Endometrial microvascular endothelial cells (primary cell): Measurements from ENCODE around the gene RMI1. TPM values are rescaled to one million over a fixed set of nuclear protein-coding genes. Genes with fewer than 3 reads are reported as not detected.

ENCODE experiments used
- in situ Hi-C: cut with HindIII; loops from 2 replicates; pipeline ENCODE4 v1.10.0; 2017; ENCODE audit warnings: low sequenced_read_pairs, low pct_unique_long_range_greater_than_20kb; ENCODE audit errors: inconsistent ontology term
- total RNA-seq: library from RNA; depleted of rRNA; stranded (reverse); fragments of >200 nt; gene quantifications from one replicate; pipeline ENCODE4 v1.2.3, GENCODE V29; 2015; ENCODE audit errors: inconsistent ontology term

Gene RMI1
- total RNA-seq, result 11.5 TPM

GRCh38 chr9:83980395-83981125 lies at the start of gene RMI1:
RMI1 (plus strand) TSS chr9:83980805; CDS start chr9:84000987, 20,182 bp downstream.
- in situ Hi-C loops, result loop anchor here (25.0 kb wide), 1 partner anchor 182 kb away; no protein-coding TSS in a partner anchor

GRCh38 chr9:83930881-83931280 lies 49.7 kb upstream of the RMI1 start:
- in situ Hi-C loops, result loop anchor here (25.0 kb wide), 1 partner anchor 331 kb away; no protein-coding TSS in a partner anchor

GRCh38 chr9:83932011-83932410 lies 48.6 kb upstream of the RMI1 start:
- in situ Hi-C loops, result loop anchor here (25.0 kb wide), 1 partner anchor 330 kb away; no protein-coding TSS in a partner anchor

GRCh38 chr9:83932851-83933250 lies 47.8 kb upstream of the RMI1 start:
- in situ Hi-C loops, result loop anchor here (25.0 kb wide), 1 partner anchor 329 kb away; no protein-coding TSS in a partner anchor

- in situ Hi-C loops, result loop anchor here (25.0 kb wide), 1 partner anchor 329 kb away; no protein-coding TSS in a partner anchor
Measured at GRCh38 chr9:83933790-83934189, 46.8 kb upstream of the RMI1 start.

GRCh38 chr9:83934569-83935275 lies 45.9 kb upstream of the RMI1 start:
- in situ Hi-C loops, result loop anchor here (25.0 kb wide), 1 partner anchor 328 kb away; no protein-coding TSS in a partner anchor

GRCh38 chr9:83935276-83935935 lies 45.2 kb upstream of the RMI1 start:
- in situ Hi-C loops, result loop anchor here (25.0 kb wide), 1 partner anchor 327 kb away; no protein-coding TSS in a partner anchor

GRCh38 chr9:83936523-83936922 lies 44.1 kb upstream of the RMI1 start:
- in situ Hi-C loops, result loop anchor here (25.0 kb wide), 1 partner anchor 326 kb away; no protein-coding TSS in a partner anchor

GRCh38 chr9:83937861-83938455 lies 42.6 kb upstream of the RMI1 start:
- in situ Hi-C loops, result loop anchor here (25.0 kb wide), 1 partner anchor 324 kb away; no protein-coding TSS in a partner anchor

- in situ Hi-C loops, result loop anchor here (25.0 kb wide), 1 partner anchor 322 kb away; no protein-coding TSS in a partner anchor
Measured at GRCh38 chr9:83940590-83941303, 39.9 kb upstream of the RMI1 start.

- in situ Hi-C loops, result loop anchor here (25.0 kb wide), 1 partner anchor 314 kb away; no protein-coding TSS in a partner anchor
Measured at GRCh38 chr9:83948096-83948495, 32.5 kb upstream of the RMI1 start.

GRCh38 chr9:83956086-83956435 lies 24.5 kb upstream of the RMI1 start:
- in situ Hi-C loops, result no loop called here

- in situ Hi-C loops, result no loop called here
Measured at GRCh38 chr9:83956436-83957247, 24.0 kb upstream of the RMI1 start.

- in situ Hi-C loops, result no loop called here
Measured at GRCh38 chr9:83957248-83957513, 23.4 kb upstream of the RMI1 start.

- in situ Hi-C loops, result no loop called here
Measured at GRCh38 chr9:83959061-83959460, 21.5 kb upstream of the RMI1 start.

GRCh38 chr9:83960991-83961390 lies 19.6 kb upstream of the RMI1 start:
- in situ Hi-C loops, result no loop called here

- in situ Hi-C loops, result no loop called here
Measured at GRCh38 chr9:83962165-83962564, 18.4 kb upstream of the RMI1 start.

- in situ Hi-C loops, result no loop called here
Measured at GRCh38 chr9:83964973-83965349, 15.6 kb upstream of the RMI1 start.
